Glutamatergic neuron (in vitro differentiated cells): Measurements from ENCODE around the gene FKBP5. TPM values are rescaled to one million over a fixed set of nuclear protein-coding genes. Genes with fewer than 3 reads are reported as not detected.
"Not testable (repeated sequence)": the region's sequence is repeated elsewhere in the genome, so short reads cannot be mapped to it uniquely, and the experiment has no call there.

ENCODE experiments used
- DNase-seq: peaks from one replicate; pipeline ENCODE4 v3.0.0; 2022
- H3K27ac Mint-ChIP-seq: one replicate; pipeline ENCODE4 v1.8.0; 2020; ENCODE audit warnings: mild to moderate bottlenecking, mixed read lengths, inconsistent platforms; ENCODE audit not compliant: unreplicated experiment
- H3K27me3 Mint-ChIP-seq: one replicate; pipeline ENCODE4 v1.8.0; 2020; ENCODE audit warnings: mild to moderate bottlenecking, moderate library complexity, mixed read lengths, inconsistent platforms; ENCODE audit not compliant: unreplicated experiment
- H3K36me3 Mint-ChIP-seq: one replicate; pipeline ENCODE4 v1.8.0; 2020; ENCODE audit warnings: mild to moderate bottlenecking, mixed read lengths, inconsistent platforms; ENCODE audit not compliant: unreplicated experiment
- H3K4me1 Mint-ChIP-seq: one replicate; pipeline ENCODE4 v1.8.0; 2020; ENCODE audit warnings: mild to moderate bottlenecking, low read depth, mixed read lengths, inconsistent platforms; ENCODE audit not compliant: unreplicated experiment
- H3K4me3 Mint-ChIP-seq: one replicate; pipeline ENCODE4 v1.8.0; 2020; ENCODE audit warnings: mild to moderate bottlenecking, mixed read lengths, inconsistent platforms; ENCODE audit not compliant: unreplicated experiment
- H3K9me3 Mint-ChIP-seq: one replicate; pipeline ENCODE4 v1.8.0; 2020; ENCODE audit warnings: mild to moderate bottlenecking, moderate library complexity, mixed read lengths, inconsistent platforms; ENCODE audit not compliant: unreplicated experiment
- CTCF ChIP-seq: fragments of 200-600 bp; sonication (generic); IDR thresholded peaks from one replicate; pipeline ENCODE4 v1.5.0; 2021; ENCODE audit not compliant: partially characterized antibody, unreplicated experiment
- total RNA-seq: library from RNA; stranded (reverse); fragmentation: NEBNext Ultra II Directional; extraction: Animal tissue kit (Norgen Biotek cat#: 25700); gene quantifications from one replicate; pipeline ENCODE4 v1.2.1, GENCODE V29; 2021; ENCODE audit not compliant: unreplicated experiment

FKBP5 gene
- total RNA-seq, 1 donor from 2014 or later: 10.6 TPM

GRCh38 chr6:35694462-35694861, 5.7 kb upstream of the FKBP5 start:
- peaks cover 2% of the 10 kb centered on the region for H3K4me1 Mint-ChIP-seq
- H3K27me3 Mint-ChIP-seq: no peaks in the 10 kb centered on the region
- no peak for TF ChIP-seq CTCF
- H3K27ac Mint-ChIP-seq: no peak overlapping the region
- DNase-seq: no peak
- H3K36me3 Mint-ChIP-seq: no peaks in the 10 kb centered on the region
- H3K9me3 Mint-ChIP-seq: no peaks in the 10 kb centered on the region
- no peak overlapping the region for H3K4me3 Mint-ChIP-seq

GRCh38 chr6:35691027-35691824, 2.5 kb upstream of the FKBP5 start:
- no peak for DNase-seq
- Mint-ChIP-seq H3K9me3 (peaks cover 2% of the 10 kb centered on the region), H3K27me3 (peaks cover 2% of the 10 kb centered on the region), H3K27ac (peak overlapping the region; percentile 18), H3K36me3 (no peaks in the 10 kb centered on the region), H3K4me3 (no peak overlapping the region), H3K4me1 (peaks cover 2% of the 10 kb centered on the region)
- TF ChIP-seq CTCF: no peak

- TF ChIP-seq CTCF: no peak
- Mint-ChIP-seq H3K27me3 (peaks cover 2% of the 10 kb centered on the region), H3K4me1 (peaks cover 2% of the 10 kb centered on the region), H3K27ac (no peak overlapping the region), H3K36me3 (no peaks in the 10 kb centered on the region), H3K4me3 (no peak overlapping the region), H3K9me3 (peaks cover 2% of the 10 kb centered on the region)
- no peak for DNase-seq
These were observed 1.8 kb upstream of the FKBP5 start for GRCh38 chr6:35690484-35690883.

GRCh38 chr6:35690006-35690405, 1.3 kb upstream of the FKBP5 start:
- H3K36me3 Mint-ChIP-seq, H3K27me3 Mint-ChIP-seq, H3K4me1 Mint-ChIP-seq, H3K4me3 Mint-ChIP-seq, DNase-seq, H3K9me3 Mint-ChIP-seq, H3K27ac Mint-ChIP-seq: not testable (repeated sequence)

- Mint-ChIP-seq H3K9me3 (peaks cover 2% of the 10 kb centered on the region), H3K4me3 (peak overlapping the region; percentile 98), H3K27me3 (peaks cover 2% of the 10 kb centered on the region), H3K4me1 (peaks cover 2% of the 10 kb centered on the region), H3K36me3 (no peaks in the 10 kb centered on the region), H3K27ac (no peak overlapping the region)
- DNase-seq: peak; percentile 56
- TF ChIP-seq CTCF: no peak
These were observed 784 bp downstream of the FKBP5 start for GRCh38 chr6:35687658-35688604.
